IMR-90 (cell line): ENCODE measurements around the gene SKP2. TPM values are rescaled to one million over a fixed set of nuclear protein-coding genes. Genes with fewer than 3 reads are reported as not detected.

Source experiments
- ATAC-seq: fragments of 200-7000 bp; cut with Tn5 transposase; 2 replicates; pipeline ENCODE4 v1.9.1; 2020; ENCODE audit warnings: low read depth, mild to moderate bottlenecking, moderate library complexity
- BruUV-seq: library from RNA; stranded (reverse); fragments of 400-500 nt; replicated peaks from 2 replicates; lab custom pipeline; 2021; lab: Mats Ljungman, UMichigan
- CTCF ChIA-PET: fragments of 300-600 bp; formaldehyde crosslinking; extraction: SDS; loops from one replicate; lab custom pipeline; 2021; ENCODE audit warnings: antibody characterized with exemption; lab: Yijun Ruan, JAX
- POLR2A ChIA-PET: fragments of 300-600 bp; sonication (Branson Sonifier 250); formaldehyde crosslinking; loops from one replicate; lab custom pipeline; 2022; ENCODE audit warnings: antibody characterized with exemption; ENCODE audit not compliant: unreplicated experiment; lab: Charles Lee
- DNase-seq: peaks from one replicate; pipeline ENCODE4 v3.0.0; 2013
- H2AFZ ChIP-seq: replicated peaks from 2 replicates; pipeline ENCODE3; 2013; ENCODE audit warnings: low read length, mild to moderate bottlenecking; ENCODE audit not compliant: poor library complexity
- H2AK5ac ChIP-seq: 2 replicates; pipeline ENCODE4 v1.6.1; 2013; ENCODE audit warnings: low read depth, low read length, inconsistent platforms
- H2AK9ac ChIP-seq: replicated peaks from 2 replicates; pipeline ENCODE3; 2013; ENCODE audit warnings: mild to moderate bottlenecking, low read depth, low read length, moderate library complexity; ENCODE audit not compliant: poor library complexity
- H2BK120ac ChIP-seq: 2 replicates; pipeline ENCODE4 v1.6.1; 2013; ENCODE audit warnings: low read depth, low read length, inconsistent platforms
- H2BK15ac ChIP-seq: 3 replicates; pipeline ENCODE4 v1.6.1; 2013; ENCODE audit warnings: low read depth, low read length, inconsistent platforms
- H2BK20ac ChIP-seq: 2 replicates; pipeline ENCODE4 v1.6.1; 2013; ENCODE audit warnings: low read depth, mild to moderate bottlenecking, inconsistent platforms, low read length, moderate library complexity
- H2BK5ac ChIP-seq: 2 replicates; pipeline ENCODE4 v1.6.1; 2013; ENCODE audit warnings: mild to moderate bottlenecking, low read depth, low read length, inconsistent platforms; ENCODE audit not compliant: poor library complexity, severe bottlenecking
- H3K14ac ChIP-seq: replicated peaks from 2 replicates; pipeline ENCODE4 v1.6.1; 2013; ENCODE audit warnings: low read depth, low read length, inconsistent platforms
- H3K18ac ChIP-seq: 2 replicates; pipeline ENCODE4 v1.6.1; 2013; ENCODE audit warnings: low read depth, low read length, control low read depth
- H3K23ac ChIP-seq: 2 replicates; pipeline ENCODE4 v1.6.1; 2013; ENCODE audit warnings: low read depth, low read length, inconsistent platforms
- H3K27ac ChIP-seq: 2 replicates; pipeline ENCODE4 v1.5.1; 2013; ENCODE audit warnings: mild to moderate bottlenecking, control low read depth, low read length; ENCODE audit not compliant: insufficient read depth
- H3K27me3 ChIP-seq: 2 replicates; pipeline ENCODE4 v1.6.1; 2013; ENCODE audit warnings: low read length; ENCODE audit not compliant: control insufficient read depth, insufficient read depth
- H3K36me3 ChIP-seq: 2 replicates; pipeline ENCODE4 v1.6.1; 2013; ENCODE audit warnings: low read length, mixed read lengths; ENCODE audit not compliant: control insufficient read depth, insufficient read depth
- H3K4ac ChIP-seq: 2 replicates; pipeline ENCODE4 v1.6.1; 2013; ENCODE audit warnings: low read depth, low read length, inconsistent platforms
- H3K4me1 ChIP-seq: 2 replicates; pipeline ENCODE4 v1.6.1; 2013; ENCODE audit warnings: low read length, mixed read lengths; ENCODE audit not compliant: control insufficient read depth, insufficient read depth
- H3K4me2 ChIP-seq: 2 replicates; pipeline ENCODE4 v1.6.1; 2013; ENCODE audit warnings: low read depth, mild to moderate bottlenecking, control low read depth, low read length, moderate library complexity
- H3K4me3 ChIP-seq: 2 replicates; pipeline ENCODE4 v1.5.1; 2013; ENCODE audit warnings: low read depth, mild to moderate bottlenecking, control low read depth, low read length, moderate library complexity; ENCODE audit not compliant: insufficient read depth
- H3K56ac ChIP-seq: 2 replicates; pipeline ENCODE4 v1.6.1; 2013; ENCODE audit warnings: low read length, inconsistent platforms; ENCODE audit not compliant: insufficient read depth; ENCODE audit errors: extremely low read depth
- H3K79me1 ChIP-seq, 2 experiments: 2 replicates each; pipeline ENCODE4 v1.6.1; 2013; ENCODE audit warnings: low read length in 2 of 2, inconsistent platforms in 1 of 2, low read depth in 1 of 2
- H3K9ac ChIP-seq: 2 replicates; pipeline ENCODE4 v1.6.1; 2013; ENCODE audit warnings: low read depth, low read length, control low read depth
- H3K9me1 ChIP-seq: 2 replicates; pipeline ENCODE4 v1.6.1; 2013; ENCODE audit warnings: low read length, inconsistent platforms; ENCODE audit not compliant: insufficient read depth
- H3K9me3 ChIP-seq: 2 replicates; pipeline ENCODE4 v1.6.1; 2013; ENCODE audit warnings: low read length; ENCODE audit not compliant: control insufficient read depth, insufficient read depth
- H4K20me1 ChIP-seq: 2 replicates; pipeline ENCODE4 v1.6.1; 2013; ENCODE audit warnings: low read length, inconsistent platforms; ENCODE audit not compliant: insufficient read depth
- H4K5ac ChIP-seq: 2 replicates; pipeline ENCODE4 v1.6.1; 2013; ENCODE audit warnings: mild to moderate bottlenecking, low read depth, low read length, control low read depth
- H4K8ac ChIP-seq, 2 experiments: 2 replicates each; pipeline ENCODE4 v1.6.1; 2013; ENCODE audit warnings: low read depth in 2 of 2, low read length in 2 of 2, control low read depth in 1 of 2, inconsistent platforms in 1 of 2
- H4K91ac ChIP-seq: 2 replicates; pipeline ENCODE4 v1.6.1; 2013; ENCODE audit warnings: low read depth, low read length, inconsistent platforms; ENCODE audit not compliant: insufficient read depth
- BHLHE40 ChIP-seq: fragments of 150-350 bp; IDR thresholded peaks from 2 replicates; pipeline ENCODE4 v1.6.1; 2016; ENCODE audit warnings: mild to moderate bottlenecking, low read depth, low read length
- CEBPB ChIP-seq: IDR thresholded peaks from 2 replicates; pipeline ENCODE4 v1.6.1; 2012; ENCODE audit warnings: low read depth, low read length, improper control_type of control experiment
- MAFK ChIP-seq: IDR thresholded peaks from 2 replicates; pipeline ENCODE4 v1.6.1; 2012; ENCODE audit warnings: low read depth, low read length, improper control_type of control experiment
- RCOR1 ChIP-seq: IDR thresholded peaks from 2 replicates; pipeline ENCODE4 v1.6.1; 2012; ENCODE audit warnings: mild to moderate bottlenecking, low read length, improper control_type of control experiment; ENCODE audit not compliant: insufficient replicate concordance
- USF2 ChIP-seq: fragments of 150-350 bp; IDR thresholded peaks from 2 replicates; pipeline ENCODE4 v1.6.1; 2017; ENCODE audit warnings: mild to moderate bottlenecking, antibody characterized with exemption, low read length, low read depth
- WGBS, 2 experiments: methylation state at CpG; one replicate each; pipeline versions ENCODE4 v1.1.5 to v1.1.7; 2013; ENCODE audit warnings: missing lambda C conversion rate in 2 of 2; ENCODE audit not compliant: insufficient read length in 1 of 2; ENCODE audit errors: extremely low coverage in 2 of 2; 5-methylcytosine and 5-hydroxymethylcytosine counted together
- dilution Hi-C: fragments of 300-500 bp; cut with HindIII; formaldehyde crosslinking; loops from one replicate; pipeline ENCODE4 v1.14.3; 2018; ENCODE audit warnings: low sequenced_read_pairs; ENCODE audit not compliant: unreplicated experiment
- in situ Hi-C: fragments of 300-500 bp; cut with MboI; formaldehyde crosslinking; loops from 3 replicates; pipeline ENCODE4 v1.14.3; 2019; ENCODE audit warnings: low sequenced_read_pairs, inconsistent platforms, mixed read lengths
- intact Hi-C: fragments of 100-400 bp; cut with micrococcal nuclease; formaldehyde crosslinking; loops from 2 replicates; pipeline ENCODE4 v1.10.0; 2022
- polyA plus RNA-seq, 3 experiments: library from polyadenylated mRNA; depleted of rRNA; stranded (reverse); fragments of >200 nt; gene quantifications; 2 replicates each; pipeline ENCODE4 v1.2.3, GENCODE V29; 2012; ENCODE audit warnings: low replicate concordance in 1 of 3
- total RNA-seq: library from RNA; depleted of rRNA; stranded (reverse); fragments of >200 nt; gene quantifications from 2 replicates; pipeline ENCODE4 v1.2.3, GENCODE V29; 2012

Gene SKP2
- total and polyA plus RNA-seq, 2 of the 4 experiments (the other 2 are of a cell fraction), result 23.3 to 92.1 TPM

DNA sequence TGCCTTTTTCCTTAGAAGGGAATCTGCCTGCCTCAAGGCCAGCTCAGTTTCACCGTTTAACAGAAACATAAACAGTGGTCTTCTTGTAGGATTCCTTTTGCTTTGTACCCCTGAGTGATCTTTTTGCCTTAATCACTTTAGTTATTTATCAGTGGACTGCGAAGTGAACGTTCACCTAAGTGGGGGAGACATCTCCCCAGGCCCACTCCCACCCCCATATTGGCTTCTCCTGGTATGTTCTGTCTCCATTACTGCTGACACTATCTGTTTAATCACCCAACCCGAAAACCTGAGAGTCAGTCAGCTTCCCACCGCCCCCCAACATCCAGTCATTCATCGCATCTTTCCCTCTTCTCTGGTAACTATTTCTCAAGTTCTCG is 1.4 kb downstream of the SKP2 start:
- Histone ChIP-seq H4K91ac (peak overlapping the region; percentile 44; the same call in 1 of the 2 replicates), H3K36me3 (peaks cover 8% of the 10 kb centered on the region), H2AK5ac (peak overlapping the region; percentile 38), H3K9ac (peak overlapping the region; percentile 84), H3K4me3 (peak overlapping the region; percentile 69), H3K4ac (peak overlapping the region; percentile 73), H3K27me3 (no peaks in the 10 kb centered on the region), H2BK15ac (peak overlapping the region; percentile 28; the same call in 1 of the 3 replicates), H2BK120ac (peak overlapping the region; percentile 53), H3K4me2 (peak overlapping the region; percentile 92), H4K20me1 (no peaks in the 10 kb centered on the region), H3K14ac (peak overlapping the region; percentile 85), H3K18ac (peak overlapping the region; percentile 60), H2AFZ (peak overlapping the region; percentile 19), H3K79me1 (peaks cover 28 to 68% of the 10 kb centered on the region in 2 experiments), H3K23ac (peak overlapping the region; percentile 63), H2BK5ac (peak overlapping the region; percentile 61), H3K9me3 (no peaks in the 10 kb centered on the region), H3K4me1 (peaks cover 18% of the 10 kb centered on the region), H2AK9ac (peak overlapping the region; percentile 49), H3K9me1 (peaks cover 3% of the 10 kb centered on the region; the same call in 1 of the 2 replicates), H2BK20ac (no peak overlapping the region; the same call in 1 of the 2 replicates), H3K56ac (0 out of 2 replicates have a peak overlapping the region, but pooled peaks have one; percentile 9), H4K5ac (peak overlapping the region; percentile 84; the same call in 1 of the 2 replicates), H4K8ac (peak overlapping the region in 1 of 2 experiments; percentile 68; a peak in 3 of 4 replicates), H3K27ac (peak overlapping the region; percentile 86)
- BruUV-seq, result no TSS peak
- no peak for DNase-seq
- no peak for ATAC-seq
- no CpG with 5 or more reads among the region's 7 CpGs for WGBS, 2 experiments
- dilution Hi-C loops (no loop called here), in situ Hi-C loops (no loop called here), intact Hi-C loops (loop anchor here (2.0 to 5.0 kb wide), 2 partner anchors 88 to 724 kb away; partner anchors contain the start of genes NADK2 and NIPBL)
- CTCF ChIA-PET, result interaction anchor here (0.7 to 2.1 kb wide), 2 partner anchors 74 to 92 kb away, joined by 3 to 6 read pairs; no protein-coding TSS in a partner anchor
- TF ChIP-seq MAFK (no peak), RCOR1 (no peak), BHLHE40 (no peak), CEBPB (no peak), USF2 (no peak)
- POLR2A ChIA-PET, result interaction anchor here (0.6 kb wide), 1 partner anchor 106 kb away, joined by 3 read pairs; no protein-coding TSS in a partner anchor
